H1 (cell line): ENCODE data around the gene RPL18. TPM values are rescaled to one million over a fixed set of nuclear protein-coding genes. Genes with fewer than 3 reads are reported as not detected.

Source experiments
- CTCF ChIA-PET: fragments of 300-600 bp; sonication (Branson Sonifier 250); formaldehyde crosslinking; loops from one replicate; lab custom pipeline; 2021; ENCODE audit not compliant: partially characterized antibody; lab: Charles Lee
- POLR2A ChIA-PET: fragments of 300-600 bp; sonication (Branson Sonifier 250); formaldehyde crosslinking; loops from one replicate; lab custom pipeline; 2021; ENCODE audit warnings: inconsistent platforms; ENCODE audit not compliant: partially characterized antibody; lab: Charles Lee
- DNase-seq, 2 experiments: peaks; one replicate each; pipeline versions ENCODE4 v3.0.0 to v3.0.0-alpha.2; 2010 to 2022; ENCODE audit warnings: low spot score in 2 of 2, low read depth in 1 of 2, mixed read lengths in 1 of 2
- FAIRE-seq: peaks from 2 replicates; lab custom pipeline; 2011; peaks lifted over from hg19 to GRCh38; lab: Jason Lieb, UNC
- H2AFZ ChIP-seq: 2 replicates; pipeline ENCODE4 v1.8.1; 2012; ENCODE audit warnings: low read length, inconsistent platforms
- H2AK5ac ChIP-seq: 2 replicates; pipeline ENCODE4 v1.6.1; 2013; ENCODE audit warnings: low read depth, low read length
- H2BK120ac ChIP-seq: replicated peaks from 2 replicates; pipeline ENCODE3; 2013; ENCODE audit warnings: low read depth, low read length, inconsistent platforms
- H2BK12ac ChIP-seq: 2 replicates; pipeline ENCODE4 v1.6.1; 2013; ENCODE audit warnings: low read depth, low read length
- H2BK15ac ChIP-seq: 2 replicates; pipeline ENCODE4 v1.6.1; 2013; ENCODE audit warnings: low read length
- H2BK20ac ChIP-seq: 2 replicates; pipeline ENCODE4 v1.6.1; 2013; ENCODE audit warnings: low read length
- H2BK5ac ChIP-seq: 2 replicates; pipeline ENCODE4 v1.6.1; 2013; ENCODE audit warnings: low read depth, low read length
- H3K14ac ChIP-seq: 2 replicates; pipeline ENCODE4 v1.6.1; 2013; ENCODE audit warnings: inconsistent platforms; ENCODE audit not compliant: insufficient read length
- H3K18ac ChIP-seq: 2 replicates; pipeline ENCODE4 v1.6.1; 2013; ENCODE audit warnings: low read length; ENCODE audit errors: extremely low read depth
- H3K23ac ChIP-seq: 2 replicates; pipeline ENCODE4 v1.6.1; 2013; ENCODE audit warnings: inconsistent platforms; ENCODE audit not compliant: insufficient read length
- H3K23me2 ChIP-seq: 2 replicates; pipeline ENCODE4 v1.6.1; 2013; ENCODE audit warnings: low read depth, low read length
- H3K27ac ChIP-seq: 2 replicates; pipeline ENCODE4 v1.6.1; 2011; ENCODE audit warnings: low read depth, low read length, inconsistent platforms
- H3K27me3 ChIP-seq, 4 experiments: replicated peaks in 1 of 4; 1 replicate in 1 of 4; 2 replicates in 3 of 4; pipeline versions ENCODE4 v1.6.1 to v1.8.1; 2011 to 2013; ENCODE audit warnings: low read length in 3 of 4, mild to moderate bottlenecking in 3 of 4, inconsistent platforms in 2 of 4, mixed read lengths in 2 of 4, moderate library complexity in 1 of 4; ENCODE audit not compliant: control insufficient read depth in 3 of 4, insufficient read depth in 3 of 4; ENCODE audit errors: extremely low read depth in 1 of 4
- H3K36me3 ChIP-seq, 4 experiments: 2 replicates each; pipeline versions ENCODE4 v1.6.1 to v1.8.1; 2011 to 2013; ENCODE audit warnings: mild to moderate bottlenecking in 4 of 4, low read length in 3 of 4, moderate library complexity in 2 of 4, control low read depth in 1 of 4, inconsistent platforms in 1 of 4; ENCODE audit not compliant: insufficient read depth in 4 of 4, control insufficient read depth in 2 of 4
- H3K4ac ChIP-seq: replicated peaks from 2 replicates; pipeline ENCODE3; 2013; ENCODE audit warnings: low read length, low read depth, mixed read lengths, inconsistent platforms; ENCODE audit not compliant: insufficient read length
- H3K4me1 ChIP-seq, 4 experiments: replicated peaks in 1 of 4; 1 replicate in 1 of 4; 2 replicates in 3 of 4; pipeline versions ENCODE4 v1.6.1 to v1.8.1; 2011 to 2013; ENCODE audit warnings: low read length in 3 of 4, inconsistent platforms in 2 of 4, mixed read lengths in 1 of 4; ENCODE audit not compliant: insufficient read depth in 4 of 4, control insufficient read depth in 3 of 4
- H3K4me2 ChIP-seq, 2 experiments: 2 replicates each; pipeline versions ENCODE4 v1.6.1 to v1.8.1; 2011 to 2013; ENCODE audit warnings: low read depth in 2 of 2, low read length in 2 of 2, control low read depth in 1 of 2, inconsistent platforms in 1 of 2, mild to moderate bottlenecking in 1 of 2; ENCODE audit not compliant: insufficient read depth in 1 of 2
- H3K4me3 ChIP-seq, 4 experiments: fragments of 200-600, 300-600 bp in 1 of 4; sonication (generic), shearing (Covaris generic), sonication (Bioruptor Twin) in 1 of 4; 2 replicates each; pipeline versions ENCODE4 v1.5.1 to v1.8.1; 2011 to 2016; ENCODE audit warnings: low read length in 4 of 4, low read depth in 3 of 4, control low read depth in 2 of 4, inconsistent platforms in 2 of 4, mild to moderate bottlenecking in 2 of 4, mixed read lengths in 1 of 4, moderate library complexity in 1 of 4; ENCODE audit not compliant: insufficient read depth in 2 of 4; ENCODE audit errors: extremely low read depth in 1 of 4
- H3K56ac ChIP-seq: replicated peaks from 2 replicates; pipeline ENCODE3; 2013; ENCODE audit warnings: low read depth, mild to moderate bottlenecking, mixed read lengths, low read length, inconsistent platforms; ENCODE audit not compliant: insufficient read length
- H3K79me1 ChIP-seq: 2 replicates; pipeline ENCODE4 v1.6.1; 2013; ENCODE audit warnings: low read depth, low read length, control low read depth
- H3K79me2 ChIP-seq, 2 experiments: 2 replicates each; pipeline versions ENCODE4 v1.6.1 to v1.8.1; 2012 to 2013; ENCODE audit warnings: low read length in 2 of 2, mild to moderate bottlenecking in 2 of 2, inconsistent platforms in 1 of 2; ENCODE audit not compliant: insufficient read depth in 2 of 2, control insufficient read depth in 1 of 2
- H3K9ac ChIP-seq, 4 experiments: replicated peaks in 1 of 4; 1 replicate in 1 of 4; 2 replicates in 3 of 4; pipeline versions ENCODE4 v1.6.1 to v1.8.1; 2011 to 2013; ENCODE audit warnings: low read depth in 3 of 4, low read length in 3 of 4, control low read depth in 2 of 4, mild to moderate bottlenecking in 2 of 4, moderate library complexity in 2 of 4, inconsistent platforms in 1 of 4; ENCODE audit errors: extremely low read depth in 1 of 4
- H3K9me3 ChIP-seq, 2 experiments: 2 replicates each; pipeline versions ENCODE4 v1.6.1 to v1.8.1; 2012 to 2013; ENCODE audit warnings: mild to moderate bottlenecking in 2 of 2, moderate library complexity in 2 of 2, control low read depth in 1 of 2, inconsistent platforms in 1 of 2, low read depth in 1 of 2, low read length in 1 of 2, mixed read lengths in 1 of 2; ENCODE audit not compliant: insufficient read depth in 2 of 2
- H4K20me1 ChIP-seq, 2 experiments: replicated peaks in 1 of 2; 2 replicates each; pipeline versions ENCODE3 to v1.8.1; 2011 to 2013; ENCODE audit warnings: inconsistent platforms in 2 of 2, low read length in 2 of 2, mild to moderate bottlenecking in 1 of 2; ENCODE audit not compliant: insufficient read depth in 2 of 2, control insufficient read depth in 1 of 2
- H4K5ac ChIP-seq: 2 replicates; pipeline ENCODE4 v1.6.1; 2013; ENCODE audit warnings: low read length, low read depth, mixed read lengths, inconsistent platforms; ENCODE audit not compliant: insufficient read length
- H4K8ac ChIP-seq: 2 replicates; pipeline ENCODE4 v1.8.0; 2013; ENCODE audit warnings: mild to moderate bottlenecking, moderate library complexity, low read length, inconsistent platforms; ENCODE audit not compliant: insufficient read depth; ENCODE audit errors: extremely low read depth
- H4K91ac ChIP-seq: replicated peaks from 2 replicates; pipeline ENCODE3; 2013; ENCODE audit warnings: low read length, mixed read lengths, inconsistent platforms; ENCODE audit not compliant: insufficient read length
- ATF3 ChIP-seq: IDR thresholded peaks from 2 replicates; pipeline ENCODE4 v1.6.1; 2011; ENCODE audit warnings: low read depth, mild to moderate bottlenecking, low read length; ENCODE audit not compliant: insufficient read depth
- NANOG ChIP-seq: IDR thresholded peaks from 2 replicates; pipeline ENCODE4 v1.6.1; 2011; ENCODE audit warnings: low read length, low read depth, mild to moderate bottlenecking, inconsistent platforms; ENCODE audit not compliant: insufficient read depth, poor library complexity, severe bottlenecking
- SAP30 ChIP-seq: fragments of 300-600 bp; sonication (generic); IDR thresholded peaks from 2 replicates; pipeline ENCODE4 v1.7.1; 2012; ENCODE audit warnings: low read length, moderate library complexity, mild to moderate bottlenecking, inconsistent platforms; ENCODE audit not compliant: insufficient read depth, insufficient replicate concordance
- WGBS, 2 experiments: shearing (Covaris generic) in 1 of 2; methylation state at CpG; one replicate each; pipeline versions ENCODE4 v1.1.6 to v1.1.7; 2013 to 2015; ENCODE audit warnings: low lambda C conversion rate in 2 of 2, mixed read lengths in 2 of 2, inconsistent platforms in 1 of 2, low coverage in 1 of 2, missing lambda C conversion rate in 1 of 2; ENCODE audit not compliant: insufficient replicate concordance in 2 of 2, insufficient coverage in 1 of 2, insufficient read length in 1 of 2; ENCODE audit errors: extremely low coverage in 1 of 2, missing lambda C conversion rate in 1 of 2; 5-methylcytosine and 5-hydroxymethylcytosine counted together
- polyA plus RNA-seq, 7 experiments: library from polyadenylated mRNA; depleted of rRNA in 3 of 7; stranded (reverse) in 5 of 7; unstranded in 2 of 7; fragments of >200 nt in 5 of 7; fragments of 200-250 nt in 2 of 7; gene quantifications; 1 replicate in 5 of 7; 2 replicates in 1 of 7; 4 replicates in 1 of 7; pipeline versions ENCODE4 v1.2.1 to v1.2.3, GENCODE V29; 2011 to 2013; ENCODE audit warnings: missing spikeins in 2 of 7, mixed read lengths in 2 of 7
- total RNA-seq: library from RNA; stranded (reverse); fragmentation: NEBNext Ultra II Directional; extraction: Animal tissue kit (Norgen Biotek cat#: 25700); gene quantifications from 2 replicates; pipeline ENCODE4 v1.2.1, GENCODE V29; 2021

The RPL18 gene
- total and polyA plus RNA-seq, 2 of the 8 experiments (the other 6 are each of a cell fraction or from before 2014, with no cell fraction given) = 1,669 to 2,789 TPM

- H3K79me1 ChIP-seq = no peaks in the 10 kb centered on the region
- no peak overlapping the region for H2BK15ac ChIP-seq
- 3% methylated on average over 23 of the region's 25 CpGs; no CpG with 5 or more reads in 1 of the 2 experiments for WGBS, 2 experiments
- H2BK5ac ChIP-seq = peak overlapping the region; percentile 99; the same call in 1 of the 2 replicates
- H3K14ac ChIP-seq = no peak overlapping the region
- H3K9me3 ChIP-seq = no peaks in the 10 kb centered on the region
- H2AFZ ChIP-seq = no peak overlapping the region
- DNase-seq = peak in 1 of 2 experiments; percentile 81
- POLR2A ChIA-PET = interaction anchor here (0.9 to 2.9 kb wide), 35 partner anchors 7 to 319 kb away, joined by 3 to 27 read pairs (median 5); partner anchors contain the start of genes FAM83E, FUT2, HSD17B14 and IZUMO1
- no peaks in the 10 kb centered on the region for H3K27me3 ChIP-seq
- H3K4ac ChIP-seq = peak overlapping the region; percentile 3
- H2BK120ac ChIP-seq = peak overlapping the region; percentile 14
- H3K79me2 ChIP-seq = peaks cover 0 to 11% of the 10 kb centered on the region in 2 experiments; a peak in 2 of 4 replicates
- CTCF ChIA-PET = interaction anchor here (0.7 to 3.4 kb wide), 28 partner anchors 10 to 197 kb away, joined by 3 to 26 read pairs (median 4); partner anchors contain the start of genes BCAT2, FUT1 and FUT2
- H3K27ac ChIP-seq = peak overlapping the region; percentile 78; the same call in 1 of the 2 replicates
- peak overlapping the region; percentile 95 for H3K18ac ChIP-seq
- H4K5ac ChIP-seq = peak overlapping the region; percentile 76
- no peak overlapping the region; the same call in 1 of the 2 replicates for H4K8ac ChIP-seq
- H3K56ac ChIP-seq = peak overlapping the region; percentile 75
- H2AK5ac ChIP-seq = no peak overlapping the region
- H3K4me1 ChIP-seq = peaks cover 0 to 9% (median 1%) of the 10 kb centered on the region in 4 experiments; a peak in 4 of 7 replicates
- H3K4me2 ChIP-seq = peak overlapping the region; percentile 89 to 98
- 0 out of 2 replicates have a peak overlapping the region, but pooled peaks have one; percentile 48 for H2BK20ac ChIP-seq
- H3K23ac ChIP-seq = no peak overlapping the region
- H3K4me3 ChIP-seq = peak overlapping the region; percentile 68 to 84 (median 82)
- peak overlapping the region in 3 of 4 experiments; percentile 40 to 73 (median 43); a peak in 4 of 7 replicates for H3K9ac ChIP-seq
- H3K23me2 ChIP-seq = peaks cover 11% of the 10 kb centered on the region
- no peaks in the 10 kb centered on the region for H4K20me1 ChIP-seq
- no peaks in the 10 kb centered on the region for H3K36me3 ChIP-seq
- H4K91ac ChIP-seq = peak overlapping the region; percentile 94
- peak overlapping the region; percentile 84 for H2BK12ac ChIP-seq
- FAIRE-seq = no peak
- TF ChIP-seq SAP30 = no peak
- peak; percentile 50; the same call in 1 of the 2 replicates for TF ChIP-seq ATF3
- peak; percentile 35 for TF ChIP-seq NANOG
Observed at GRCh38 chr19:48644839-48645619, 26.1 kb upstream of the RPL18 start.
